IMR-90 (cell line): Measurements from ENCODE around the gene RASL11A. TPM values are rescaled to one million over a fixed set of nuclear protein-coding genes. Genes with fewer than 3 reads are reported as not detected.

Experiments
- ATAC-seq: fragments of 200-7000 bp; cut with Tn5 transposase; 2 replicates; pipeline ENCODE4 v1.9.1; 2020; ENCODE audit warnings: low read depth, mild to moderate bottlenecking, moderate library complexity
- BruUV-seq: library from RNA; stranded (reverse); fragments of 400-500 nt; replicated peaks from 2 replicates; lab custom pipeline; 2021; lab: Mats Ljungman, UMichigan
- CTCF ChIA-PET: fragments of 300-600 bp; formaldehyde crosslinking; extraction: SDS; loops from one replicate; lab custom pipeline; 2021; ENCODE audit warnings: antibody characterized with exemption; lab: Yijun Ruan, JAX
- POLR2A ChIA-PET: fragments of 300-600 bp; sonication (Branson Sonifier 250); formaldehyde crosslinking; loops from one replicate; lab custom pipeline; 2022; ENCODE audit warnings: antibody characterized with exemption; ENCODE audit not compliant: unreplicated experiment; lab: Charles Lee
- DNase-seq: peaks from one replicate; pipeline ENCODE4 v3.0.0; 2013
- H2AFZ ChIP-seq: replicated peaks from 2 replicates; pipeline ENCODE3; 2013; ENCODE audit warnings: low read length, mild to moderate bottlenecking; ENCODE audit not compliant: poor library complexity
- H2AK5ac ChIP-seq: 2 replicates; pipeline ENCODE4 v1.6.1; 2013; ENCODE audit warnings: low read depth, low read length, inconsistent platforms
- H2AK9ac ChIP-seq: replicated peaks from 2 replicates; pipeline ENCODE3; 2013; ENCODE audit warnings: mild to moderate bottlenecking, low read depth, low read length, moderate library complexity; ENCODE audit not compliant: poor library complexity
- H2BK120ac ChIP-seq: 2 replicates; pipeline ENCODE4 v1.6.1; 2013; ENCODE audit warnings: low read depth, low read length, inconsistent platforms
- H2BK15ac ChIP-seq: 3 replicates; pipeline ENCODE4 v1.6.1; 2013; ENCODE audit warnings: low read depth, low read length, inconsistent platforms
- H2BK20ac ChIP-seq: 2 replicates; pipeline ENCODE4 v1.6.1; 2013; ENCODE audit warnings: low read depth, mild to moderate bottlenecking, inconsistent platforms, low read length, moderate library complexity
- H2BK5ac ChIP-seq: 2 replicates; pipeline ENCODE4 v1.6.1; 2013; ENCODE audit warnings: mild to moderate bottlenecking, low read depth, low read length, inconsistent platforms; ENCODE audit not compliant: poor library complexity, severe bottlenecking
- H3K14ac ChIP-seq: replicated peaks from 2 replicates; pipeline ENCODE4 v1.6.1; 2013; ENCODE audit warnings: low read depth, low read length, inconsistent platforms
- H3K18ac ChIP-seq: 2 replicates; pipeline ENCODE4 v1.6.1; 2013; ENCODE audit warnings: low read depth, low read length, control low read depth
- H3K23ac ChIP-seq: 2 replicates; pipeline ENCODE4 v1.6.1; 2013; ENCODE audit warnings: low read depth, low read length, inconsistent platforms
- H3K27ac ChIP-seq: 2 replicates; pipeline ENCODE4 v1.5.1; 2013; ENCODE audit warnings: mild to moderate bottlenecking, control low read depth, low read length; ENCODE audit not compliant: insufficient read depth
- H3K27me3 ChIP-seq: 2 replicates; pipeline ENCODE4 v1.6.1; 2013; ENCODE audit warnings: low read length; ENCODE audit not compliant: control insufficient read depth, insufficient read depth
- H3K36me3 ChIP-seq: 2 replicates; pipeline ENCODE4 v1.6.1; 2013; ENCODE audit warnings: low read length, mixed read lengths; ENCODE audit not compliant: control insufficient read depth, insufficient read depth
- H3K4ac ChIP-seq: 2 replicates; pipeline ENCODE4 v1.6.1; 2013; ENCODE audit warnings: low read depth, low read length, inconsistent platforms
- H3K4me1 ChIP-seq: 2 replicates; pipeline ENCODE4 v1.6.1; 2013; ENCODE audit warnings: low read length, mixed read lengths; ENCODE audit not compliant: control insufficient read depth, insufficient read depth
- H3K4me2 ChIP-seq: 2 replicates; pipeline ENCODE4 v1.6.1; 2013; ENCODE audit warnings: low read depth, mild to moderate bottlenecking, control low read depth, low read length, moderate library complexity
- H3K4me3 ChIP-seq: 2 replicates; pipeline ENCODE4 v1.5.1; 2013; ENCODE audit warnings: low read depth, mild to moderate bottlenecking, control low read depth, low read length, moderate library complexity; ENCODE audit not compliant: insufficient read depth
- H3K56ac ChIP-seq: 2 replicates; pipeline ENCODE4 v1.6.1; 2013; ENCODE audit warnings: low read length, inconsistent platforms; ENCODE audit not compliant: insufficient read depth; ENCODE audit errors: extremely low read depth
- H3K79me1 ChIP-seq, 2 experiments: 2 replicates each; pipeline ENCODE4 v1.6.1; 2013; ENCODE audit warnings: low read length in 2 of 2, inconsistent platforms in 1 of 2, low read depth in 1 of 2
- H3K9ac ChIP-seq: 2 replicates; pipeline ENCODE4 v1.6.1; 2013; ENCODE audit warnings: low read depth, low read length, control low read depth
- H3K9me1 ChIP-seq: 2 replicates; pipeline ENCODE4 v1.6.1; 2013; ENCODE audit warnings: low read length, inconsistent platforms; ENCODE audit not compliant: insufficient read depth
- H3K9me3 ChIP-seq: 2 replicates; pipeline ENCODE4 v1.6.1; 2013; ENCODE audit warnings: low read length; ENCODE audit not compliant: control insufficient read depth, insufficient read depth
- H4K20me1 ChIP-seq: 2 replicates; pipeline ENCODE4 v1.6.1; 2013; ENCODE audit warnings: low read length, inconsistent platforms; ENCODE audit not compliant: insufficient read depth
- H4K5ac ChIP-seq: 2 replicates; pipeline ENCODE4 v1.6.1; 2013; ENCODE audit warnings: mild to moderate bottlenecking, low read depth, low read length, control low read depth
- H4K8ac ChIP-seq, 2 experiments: 2 replicates each; pipeline ENCODE4 v1.6.1; 2013; ENCODE audit warnings: low read depth in 2 of 2, low read length in 2 of 2, control low read depth in 1 of 2, inconsistent platforms in 1 of 2
- H4K91ac ChIP-seq: 2 replicates; pipeline ENCODE4 v1.6.1; 2013; ENCODE audit warnings: low read depth, low read length, inconsistent platforms; ENCODE audit not compliant: insufficient read depth
- BHLHE40 ChIP-seq: fragments of 150-350 bp; IDR thresholded peaks from 2 replicates; pipeline ENCODE4 v1.6.1; 2016; ENCODE audit warnings: mild to moderate bottlenecking, low read depth, low read length
- CEBPB ChIP-seq: IDR thresholded peaks from 2 replicates; pipeline ENCODE4 v1.6.1; 2012; ENCODE audit warnings: low read depth, low read length, improper control_type of control experiment
- CHD1 ChIP-seq: IDR thresholded peaks from 2 replicates; pipeline ENCODE4 v1.6.1; 2012; ENCODE audit warnings: low read depth, low read length, improper control_type of control experiment
- CTCF ChIP-seq: conservative IDR thresholded peaks from 2 replicates; pipeline ENCODE4 v1.5.1; 2012; ENCODE audit warnings: mild to moderate bottlenecking, low read depth, low read length, improper control_type of control experiment
- ELK1 ChIP-seq: fragments of 150-350 bp; IDR thresholded peaks from 2 replicates; pipeline ENCODE4 v1.6.1; 2016; ENCODE audit warnings: low read depth, mild to moderate bottlenecking, low read length, moderate library complexity, borderline replicate concordance
- FOS ChIP-seq: fragments of 150-350 bp; IDR thresholded peaks from 2 replicates; pipeline ENCODE4 v1.6.1; 2016; ENCODE audit warnings: low read depth, low read length
- MAFK ChIP-seq: IDR thresholded peaks from 2 replicates; pipeline ENCODE4 v1.6.1; 2012; ENCODE audit warnings: low read depth, low read length, improper control_type of control experiment
- MAZ ChIP-seq: IDR thresholded peaks from 2 replicates; pipeline ENCODE4 v1.6.1; 2012; ENCODE audit warnings: low read depth, mild to moderate bottlenecking, low read length, improper control_type of control experiment, moderate library complexity, borderline replicate concordance
- MXI1 ChIP-seq: IDR thresholded peaks from 2 replicates; pipeline ENCODE4 v1.6.1; 2012; ENCODE audit warnings: low read depth, mild to moderate bottlenecking, low read length, moderate library complexity, borderline replicate concordance
- NFE2L2 ChIP-seq: fragments of 150-350 bp; IDR thresholded peaks from 2 replicates; pipeline ENCODE4 v1.6.1; 2016; ENCODE audit warnings: low read depth, mild to moderate bottlenecking, low read length
- POLR2A ChIP-seq: IDR thresholded peaks from 2 replicates; pipeline ENCODE4 v1.6.1; 2012; ENCODE audit warnings: mild to moderate bottlenecking, low read depth, low read length
- RAD21 ChIP-seq: IDR thresholded peaks from 2 replicates; pipeline ENCODE4 v1.6.1; 2012; ENCODE audit warnings: low read length, improper control_type of control experiment
- RCOR1 ChIP-seq: IDR thresholded peaks from 2 replicates; pipeline ENCODE4 v1.6.1; 2012; ENCODE audit warnings: mild to moderate bottlenecking, low read length, improper control_type of control experiment; ENCODE audit not compliant: insufficient replicate concordance
- RFX5 ChIP-seq: IDR thresholded peaks from 2 replicates; pipeline ENCODE4 v1.8.0; 2012; ENCODE audit warnings: low read depth, mild to moderate bottlenecking, low read length, moderate library complexity
- SMC3 ChIP-seq: fragments of 150-350 bp; IDR thresholded peaks from 2 replicates; pipeline ENCODE4 v1.6.1; 2016; ENCODE audit warnings: low read depth, mild to moderate bottlenecking, antibody characterized with exemption, low read length, moderate library complexity
- USF2 ChIP-seq: fragments of 150-350 bp; IDR thresholded peaks from 2 replicates; pipeline ENCODE4 v1.6.1; 2017; ENCODE audit warnings: mild to moderate bottlenecking, antibody characterized with exemption, low read length, low read depth
- WGBS, 2 experiments: methylation state at CpG; one replicate each; pipeline versions ENCODE4 v1.1.5 to v1.1.7; 2013; ENCODE audit warnings: missing lambda C conversion rate in 2 of 2; ENCODE audit not compliant: insufficient read length in 1 of 2; ENCODE audit errors: extremely low coverage in 2 of 2; 5-methylcytosine and 5-hydroxymethylcytosine counted together
- dilution Hi-C: fragments of 300-500 bp; cut with HindIII; formaldehyde crosslinking; loops from one replicate; pipeline ENCODE4 v1.14.3; 2018; ENCODE audit warnings: low sequenced_read_pairs; ENCODE audit not compliant: unreplicated experiment
- in situ Hi-C: fragments of 300-500 bp; cut with MboI; formaldehyde crosslinking; loops from 3 replicates; pipeline ENCODE4 v1.14.3; 2019; ENCODE audit warnings: low sequenced_read_pairs, inconsistent platforms, mixed read lengths
- intact Hi-C: fragments of 100-400 bp; cut with micrococcal nuclease; formaldehyde crosslinking; loops from 2 replicates; pipeline ENCODE4 v1.10.0; 2022
- polyA plus RNA-seq, 3 experiments: library from polyadenylated mRNA; depleted of rRNA; stranded (reverse); fragments of >200 nt; gene quantifications; 2 replicates each; pipeline ENCODE4 v1.2.3, GENCODE V29; 2012; ENCODE audit warnings: low replicate concordance in 1 of 3
- total RNA-seq: library from RNA; depleted of rRNA; stranded (reverse); fragments of >200 nt; gene quantifications from 2 replicates; pipeline ENCODE4 v1.2.3, GENCODE V29; 2012

The RASL11A gene
- total and polyA plus RNA-seq, 2 of the 4 experiments (the other 2 are of a cell fraction) = 10.4 to 18.5 TPM

GRCh38 chr13:27288392-27288791, 17.8 kb downstream of the RASL11A start:
- intact Hi-C loops (no loop called here), in situ Hi-C loops (no loop called here), dilution Hi-C loops (no loop called here)
- no peak overlapping the region for H3K23ac ChIP-seq
- no peak overlapping the region for H3K4me3 ChIP-seq
- DNase-seq (no peak), ATAC-seq (no peak)
- H3K4ac ChIP-seq = no peak overlapping the region
- no peaks in the 10 kb centered on the region; the same call in 1 of the 2 replicates for H3K9me3 ChIP-seq
- POLR2A ChIA-PET = interaction anchor here (0.6 kb wide), 1 partner anchor 47 kb away, joined by 4 read pairs; no protein-coding TSS in a partner anchor
- no peak overlapping the region for H4K8ac ChIP-seq
- H4K20me1 ChIP-seq = no peaks in the 10 kb centered on the region
- no peak overlapping the region for H3K4me2 ChIP-seq
- H2BK120ac ChIP-seq = no peak overlapping the region
- H3K9ac ChIP-seq = no peak overlapping the region
- no CpG with 5 or more reads among the region's 4 CpGs for WGBS, 2 experiments
- CTCF ChIA-PET = no interaction called here
- H3K36me3 ChIP-seq = no peaks in the 10 kb centered on the region
- no peak overlapping the region for H4K5ac ChIP-seq
- no peak overlapping the region for H3K18ac ChIP-seq
- BruUV-seq = no TSS peak
- H3K9me1 ChIP-seq = peaks cover 4% of the 10 kb centered on the region
- H2AK9ac ChIP-seq = no peak overlapping the region
- no peak overlapping the region for H2BK15ac ChIP-seq
- no peak overlapping the region for H3K14ac ChIP-seq
- TF ChIP-seq RFX5 = no peak
- no peak for TF ChIP-seq POLR2A
- TF ChIP-seq ELK1 = no peak
- no peak for TF ChIP-seq FOS
- TF ChIP-seq NFE2L2 = no peak
- no peak for TF ChIP-seq RCOR1
- no peak for TF ChIP-seq USF2
- TF ChIP-seq CHD1 = no peak
- no peak for TF ChIP-seq MXI1
- no peak for TF ChIP-seq MAZ
- TF ChIP-seq CEBPB = no peak
- TF ChIP-seq RAD21 = no peak
- no peak for TF ChIP-seq SMC3
- no peak for TF ChIP-seq CTCF
- no peak for TF ChIP-seq BHLHE40
- no peak for TF ChIP-seq MAFK
- H3K27me3 ChIP-seq = peaks cover 8% of the 10 kb centered on the region
- H2AFZ ChIP-seq = no peak overlapping the region
- no peak overlapping the region for H3K27ac ChIP-seq
- no peak overlapping the region for H2BK20ac ChIP-seq
- H3K56ac ChIP-seq = no peak overlapping the region
- H3K4me1 ChIP-seq = no peaks in the 10 kb centered on the region; the same call in 1 of the 2 replicates
- H3K79me1 ChIP-seq = no peaks in the 10 kb centered on the region
- no peak overlapping the region for H4K91ac ChIP-seq
- no peak overlapping the region for H2BK5ac ChIP-seq
- H2AK5ac ChIP-seq = no peak overlapping the region
